GM13977 (cell line): ENCODE data around the gene LOXL3.
"Not testable (repeated sequence)": the region's sequence is repeated elsewhere in the genome, so short reads cannot be mapped to it uniquely, and the experiment has no call there.

Source experiments
- DNase-seq: peaks from one replicate; pipeline ENCODE4 v3.0.0; 2012; ENCODE audit warnings: low spot score
- in situ Hi-C: fragments of 300-500 bp; cut with MboI; formaldehyde crosslinking; loops from one replicate; pipeline ENCODE4 v1.12.0; 2022; ENCODE audit warnings: low sequenced_read_pairs, low pct_unique_long_range_greater_than_20kb, mixed read lengths, inconsistent platforms; ENCODE audit not compliant: unreplicated experiment
- TF ChIP-seq, protein P1 (sequence below): IDR thresholded peaks from 2 replicates; pipeline ENCODE4 v1.5.1; 2012; ENCODE audit warnings: mild to moderate bottlenecking, control low read depth; ENCODE audit not compliant: insufficient read depth; ENCODE audit errors: extremely low read depth, missing control alignments

LOXL3 gene

DNA sequence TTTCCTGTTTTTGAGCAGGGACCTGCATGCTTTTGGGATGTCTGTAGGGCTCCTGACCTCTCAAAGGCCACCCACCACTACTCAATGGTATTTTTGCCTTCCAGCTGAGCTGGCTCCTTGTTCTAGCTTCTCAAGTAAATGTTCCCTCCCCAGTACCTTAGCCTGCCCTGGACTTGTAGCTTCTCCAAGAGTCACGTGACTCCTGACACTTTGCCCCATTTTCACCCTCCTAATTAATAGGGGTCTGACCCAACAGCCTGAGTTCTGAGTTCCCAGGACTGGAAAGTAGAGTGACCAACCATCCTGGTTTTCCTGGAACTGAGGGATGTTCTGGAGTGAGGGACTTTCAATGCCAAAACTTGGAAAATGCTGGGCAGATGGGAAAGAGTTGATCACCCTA is 58.3 kb downstream of the LOXL3 start:
- DNase-seq: no peak
- TF ChIP-seq, protein P1, sequence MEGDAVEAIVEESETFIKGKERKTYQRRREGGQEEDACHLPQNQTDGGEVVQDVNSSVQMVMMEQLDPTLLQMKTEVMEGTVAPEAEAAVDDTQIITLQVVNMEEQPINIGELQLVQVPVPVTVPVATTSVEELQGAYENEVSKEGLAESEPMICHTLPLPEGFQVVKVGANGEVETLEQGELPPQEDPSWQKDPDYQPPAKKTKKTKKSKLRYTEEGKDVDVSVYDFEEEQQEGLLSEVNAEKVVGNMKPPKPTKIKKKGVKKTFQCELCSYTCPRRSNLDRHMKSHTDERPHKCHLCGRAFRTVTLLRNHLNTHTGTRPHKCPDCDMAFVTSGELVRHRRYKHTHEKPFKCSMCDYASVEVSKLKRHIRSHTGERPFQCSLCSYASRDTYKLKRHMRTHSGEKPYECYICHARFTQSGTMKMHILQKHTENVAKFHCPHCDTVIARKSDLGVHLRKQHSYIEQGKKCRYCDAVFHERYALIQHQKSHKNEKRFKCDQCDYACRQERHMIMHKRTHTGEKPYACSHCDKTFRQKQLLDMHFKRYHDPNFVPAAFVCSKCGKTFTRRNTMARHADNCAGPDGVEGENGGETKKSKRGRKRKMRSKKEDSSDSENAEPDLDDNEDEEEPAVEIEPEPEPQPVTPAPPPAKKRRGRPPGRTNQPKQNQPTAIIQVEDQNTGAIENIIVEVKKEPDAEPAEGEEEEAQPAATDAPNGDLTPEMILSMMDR: no peak
- in situ Hi-C loops: loop anchor here (25.0 kb wide), 1 partner anchor 92 kb away; no protein-coding TSS in a partner anchor

DNA sequence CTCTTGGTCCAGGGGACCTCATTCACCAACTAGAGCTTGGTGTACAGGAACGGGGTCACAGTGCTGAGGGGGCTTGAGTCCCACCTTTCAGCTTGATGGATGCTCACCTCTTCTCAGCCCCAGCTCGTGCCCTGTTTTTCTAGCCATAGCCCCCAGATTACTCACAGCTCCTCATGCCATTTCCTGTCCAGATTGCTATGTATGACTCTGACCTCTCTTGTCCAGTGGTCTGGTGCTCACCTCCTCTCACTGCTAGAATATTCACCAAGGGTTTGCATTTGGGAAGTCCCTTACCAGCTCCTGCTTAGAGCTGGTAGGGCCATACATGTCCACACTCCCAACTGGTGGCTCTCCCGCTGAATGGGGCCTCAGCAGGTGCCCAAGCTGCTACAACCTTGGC is 60.2 kb downstream of the LOXL3 start:
- DNase-seq: no peak
- in situ Hi-C loops: loop anchor here (25.0 kb wide), 1 partner anchor 94 kb away; no protein-coding TSS in a partner anchor
- TF ChIP-seq, protein P1: no peak

DNA sequence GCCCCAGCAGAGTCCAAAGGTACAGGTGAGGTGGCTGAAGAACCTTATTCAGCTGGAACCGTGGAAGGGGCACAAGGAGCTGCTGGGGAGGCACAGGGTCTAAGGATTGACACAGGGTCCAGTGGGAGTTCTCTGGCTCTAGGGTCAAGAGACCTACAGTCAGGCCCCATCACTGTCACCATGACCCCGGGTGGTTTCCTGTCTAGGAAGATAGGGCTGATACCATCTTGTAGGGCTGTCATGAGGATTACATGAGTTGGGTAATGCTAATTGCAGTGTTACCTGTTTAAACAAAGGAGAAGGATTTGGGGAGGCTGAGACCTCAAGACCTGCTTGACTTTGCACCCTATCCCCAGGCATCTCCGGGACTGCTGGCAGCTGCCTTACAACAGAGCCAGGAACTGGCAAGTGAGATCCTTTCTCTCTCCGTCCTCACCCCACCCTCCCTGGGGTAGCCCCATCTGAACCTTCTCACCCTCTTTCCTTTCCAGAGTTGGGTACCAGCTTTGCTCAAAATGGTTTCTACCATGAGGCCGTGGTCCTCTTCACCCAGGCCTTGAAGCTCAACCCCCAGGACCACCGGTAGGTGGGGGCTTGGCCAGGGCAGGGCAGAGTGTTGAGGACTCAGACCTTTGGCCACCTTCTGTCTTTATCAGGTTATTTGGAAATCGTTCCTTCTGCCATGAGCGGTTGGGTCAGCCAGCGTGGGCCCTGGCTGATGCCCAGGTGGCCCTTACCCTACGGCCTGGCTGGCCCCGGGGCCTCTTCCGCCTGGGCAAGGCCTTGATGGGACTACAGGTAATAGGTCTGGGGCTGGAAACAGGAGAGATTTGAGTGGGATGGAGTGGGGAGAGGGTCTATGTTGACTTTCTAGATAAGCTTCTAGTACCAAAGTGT is 61.8 kb downstream of the LOXL3 start:
- TF ChIP-seq, protein P1: no peak
- in situ Hi-C loops: loop anchor here (25.0 kb wide), 1 partner anchor 95 kb away; no protein-coding TSS in a partner anchor

DNA sequence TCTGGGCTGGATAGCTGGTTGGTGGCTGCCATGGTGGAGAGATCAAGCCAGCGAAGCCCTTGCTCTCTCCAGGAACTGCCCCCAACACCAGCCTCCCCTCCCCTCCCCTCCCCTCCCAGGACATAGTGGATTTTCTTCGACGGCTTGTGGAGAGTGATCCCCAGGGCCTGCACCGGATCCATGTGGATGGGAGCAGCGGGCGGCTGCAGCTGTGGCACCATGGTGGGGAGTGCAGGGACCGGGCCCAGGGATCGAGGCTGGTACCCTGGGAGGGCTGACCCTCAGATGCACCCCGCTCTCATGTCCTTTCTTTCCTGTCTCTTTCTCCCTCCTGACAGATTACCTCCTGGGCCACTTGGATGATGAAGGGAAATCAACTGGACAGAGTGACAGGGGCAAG is 63.8 kb downstream of the LOXL3 start:
- no peak for DNase-seq
- in situ Hi-C loops: loop anchor here (25.0 kb wide), 1 partner anchor 97 kb away; no protein-coding TSS in a partner anchor
- TF ChIP-seq, protein P1: no peak

More for the DNA sequence above, 61.8 kb downstream of the LOXL3 start:
- no peak for DNase-seq

DNA sequence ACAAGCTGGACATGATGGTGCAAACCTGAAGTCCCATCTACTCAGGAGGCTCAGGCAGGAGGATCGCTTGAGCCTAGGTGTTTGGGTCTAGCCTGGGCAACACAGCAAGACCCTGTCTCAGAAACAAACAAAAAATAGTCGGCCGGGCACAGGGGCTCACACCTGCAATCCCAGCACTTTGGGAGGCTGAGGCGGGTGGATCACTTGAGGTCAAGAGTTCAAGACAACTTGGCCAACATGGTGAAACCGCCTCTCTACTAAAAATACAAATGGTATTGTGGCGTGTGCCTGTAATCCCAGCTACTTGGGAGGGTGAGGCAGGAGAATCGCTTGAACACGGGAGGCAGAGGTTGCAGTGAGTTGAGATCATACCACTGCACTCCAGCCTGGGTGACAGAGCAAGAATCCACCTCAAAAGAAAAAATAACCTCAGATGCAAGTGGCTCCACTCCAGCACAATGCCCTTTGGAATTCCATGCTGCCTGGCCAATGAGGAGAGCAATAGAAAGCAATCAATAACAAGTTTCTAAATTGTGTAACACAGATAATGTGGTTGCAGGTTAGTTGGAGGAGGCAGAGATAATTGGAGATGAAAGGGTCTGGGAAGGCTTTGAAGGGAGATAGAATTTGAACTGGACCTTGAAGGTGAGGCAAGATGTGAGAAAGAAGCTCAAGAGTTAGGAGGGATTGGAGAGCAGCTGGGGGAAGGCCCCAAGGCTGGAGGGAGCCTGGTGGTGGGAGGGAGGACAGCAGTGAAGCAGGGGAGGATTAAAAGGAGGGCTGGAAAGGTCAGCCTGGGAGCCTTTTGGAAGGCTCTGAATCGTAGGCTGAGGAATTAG is 64.9 kb downstream of the LOXL3 start:
- TF ChIP-seq, protein P1: no peak
- in situ Hi-C loops: loop anchor here (25.0 kb wide), 1 partner anchor 98 kb away; no protein-coding TSS in a partner anchor
- no peak for DNase-seq

DNA sequence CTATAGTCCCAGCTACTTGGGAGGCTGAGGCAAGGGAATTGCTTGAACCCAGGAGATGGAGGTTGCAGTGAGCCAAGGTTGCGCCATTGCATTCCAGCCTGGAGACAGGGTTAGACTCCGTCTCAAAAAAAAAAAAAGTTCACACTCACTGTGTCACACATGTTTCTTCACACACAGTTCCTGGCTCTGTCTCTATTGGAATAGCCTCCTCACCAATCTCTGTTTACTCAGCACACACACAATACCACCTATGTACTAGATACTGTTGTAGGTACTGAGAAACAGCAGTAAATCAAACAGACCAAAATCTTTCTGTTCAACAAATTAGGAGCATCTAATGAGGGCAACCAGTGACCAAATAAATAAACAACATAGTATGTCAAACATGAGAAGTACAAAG is 67.6 kb downstream of the LOXL3 start:
- TF ChIP-seq, protein P1: no peak
- DNase-seq: no peak
- in situ Hi-C loops: loop anchor here (25.0 kb wide), 1 partner anchor 101 kb away; no protein-coding TSS in a partner anchor

DNA sequence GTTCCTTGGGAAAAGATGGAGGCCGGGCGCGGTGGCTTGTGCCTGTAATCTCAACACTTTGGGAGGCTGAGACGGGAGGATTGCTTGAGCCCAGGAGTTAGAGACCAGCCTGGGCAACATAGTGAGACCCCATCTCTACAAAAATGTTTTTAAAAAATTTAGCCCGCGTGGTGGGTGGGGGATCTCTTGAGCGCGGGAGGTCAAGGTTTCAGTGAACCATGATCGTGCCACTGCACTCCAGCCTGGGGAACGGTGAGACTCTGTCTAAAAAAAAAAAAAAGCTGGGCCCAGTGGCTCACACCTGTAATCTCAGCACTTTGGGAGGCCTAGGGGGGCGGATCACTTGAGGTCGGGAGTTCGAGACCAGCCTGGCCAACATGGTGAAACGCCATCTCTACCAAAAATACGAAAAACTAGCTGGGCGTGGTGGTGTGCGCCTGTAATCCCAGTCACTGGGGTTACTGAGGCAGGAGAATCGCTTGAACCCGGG is 70.0 kb downstream of the LOXL3 start:
- in situ Hi-C loops: loop anchor here (25.0 kb wide), 1 partner anchor 104 kb away; no protein-coding TSS in a partner anchor
- not testable (repeated sequence) for DNase-seq
